A549 (cell line): Measurements from ENCODE around the gene C8B. TPM values are rescaled to one million over a fixed set of nuclear protein-coding genes. Genes with fewer than 3 reads are reported as not detected.

Experiments
- ATAC-seq, 2 experiments: fragments of 200-7000 bp in 1 of 2; fragments of >200 bp in 1 of 2; cut with Nextera tagmentation in 1 of 2; cut with Tn5 transposase in 1 of 2; 3 replicates each; pipeline versions ENCODE4 v1.8.0 to v1.9.1; 2018 to 2020; ENCODE audit warnings: mild to moderate bottlenecking in 1 of 2, moderate library complexity in 1 of 2
- CTCF ChIA-PET: fragments of 300-600 bp; sonication (Branson Sonifier 250); formaldehyde crosslinking; extraction: SDS; loops from one replicate; lab custom pipeline; 2021; ENCODE audit warnings: antibody characterized with exemption, inconsistent platforms; lab: Yijun Ruan, JAX
- POLR2A ChIA-PET: fragments of 350-600 bp; formaldehyde crosslinking; extraction: SDS; loops from one replicate; lab custom pipeline; 2021; ENCODE audit warnings: antibody characterized with exemption, inconsistent platforms; lab: Yijun Ruan, JAX
- DNase-seq, 2 experiments: peaks; one replicate each; pipeline versions ENCODE4 v3.0.0 to v3.0.0-alpha.2; 2011 to 2016; ENCODE audit warnings: low read depth in 1 of 2, low spot score in 1 of 2
- FAIRE-seq: peaks from 2 replicates; lab custom pipeline; 2011; peaks lifted over from hg19 to GRCh38; lab: Jason Lieb, UNC
- H3K27ac ChIP-seq, 2 experiments: fragments of >200 bp; sonication (Bioruptor Twin); formaldehyde crosslinking; 3 replicates each; pipeline ENCODE4 v1.5.1; 2016 to 2017
- H3K4me1 ChIP-seq: fragments of >200 bp; sonication (Bioruptor Twin); formaldehyde crosslinking; 3 replicates; pipeline ENCODE4 v1.6.1; 2016
- H3K4me2 ChIP-seq: fragments of >200 bp; sonication (Bioruptor Twin); formaldehyde crosslinking; 3 replicates; pipeline ENCODE4 v1.6.1; 2016
- H3K4me3 ChIP-seq: fragments of >200 bp; sonication (Bioruptor Twin); formaldehyde crosslinking; 3 replicates; pipeline ENCODE4 v1.5.1; 2016
- H3K9me3 ChIP-seq: fragments of >200 bp; sonication (Bioruptor Twin); formaldehyde crosslinking; 3 replicates; pipeline ENCODE4 v1.6.1; 2016
- BHLHE40 ChIP-seq: IDR thresholded peaks from 2 replicates; pipeline ENCODE4 v1.6.1; 2012; ENCODE audit warnings: low read depth, low read length, inconsistent platforms
- CHD4 ChIP-seq: fragments of 200-600 bp; sonication (generic); IDR thresholded peaks from 2 replicates; pipeline ENCODE4 v1.6.1; 2016; ENCODE audit warnings: antibody characterized with exemption, mild to moderate bottlenecking, borderline replicate concordance
- EHF ChIP-seq: fragments of 250-450 bp; sonication (Bioruptor Pico); IDR thresholded peaks from 2 replicates; pipeline ENCODE4 v1.5.0; 2020; ENCODE audit warnings: mild to moderate bottlenecking
- ESRRA ChIP-seq: fragments of 150-350 bp; IDR thresholded peaks from 2 replicates; pipeline ENCODE4 v1.6.1; 2014; ENCODE audit warnings: mild to moderate bottlenecking, low read length, borderline replicate concordance
- HDAC2 ChIP-seq: fragments of 200-600 bp; sonication (generic); IDR thresholded peaks from 2 replicates; pipeline ENCODE4 v1.6.1; 2016
- JUNB ChIP-seq: fragments of >200 bp; sonication (Bioruptor Twin); formaldehyde crosslinking; IDR thresholded peaks from 2 replicates; pipeline ENCODE4 v1.6.1; 2016
- KDM1A ChIP-seq: fragments of 200-600 bp; sonication (generic); IDR thresholded peaks from 2 replicates; pipeline ENCODE4 v1.6.1; 2016; ENCODE audit warnings: low read depth, mild to moderate bottlenecking
- MYC ChIP-seq: IDR thresholded peaks from 2 replicates; pipeline ENCODE4 v1.6.1; 2012; ENCODE audit warnings: mild to moderate bottlenecking, inconsistent platforms, low read length, improper control_type of control experiment, borderline replicate concordance
- POLR2AphosphoS2 ChIP-seq: conservative IDR thresholded peaks from 2 replicates; pipeline ENCODE4 v1.6.1; 2012; ENCODE audit warnings: low read length, improper control_type of control experiment, inconsistent platforms
- RARB ChIP-seq: fragments of 250-450 bp; sonication (Bioruptor Pico); IDR thresholded peaks from 2 replicates; pipeline ENCODE4 v1.8.0; 2021; ENCODE audit warnings: mild to moderate bottlenecking, moderate library complexity
- TP53 ChIP-seq: fragments of 250-450 bp; sonication (Bioruptor Pico); IDR thresholded peaks from 2 replicates; pipeline ENCODE4 v1.5.0; 2021; ENCODE audit warnings: mild to moderate bottlenecking, moderate library complexity
- ZFP36 ChIP-seq: fragments of 450-650 bp; IDR thresholded peaks from 2 replicates; pipeline ENCODE4 v1.6.1; 2014; ENCODE audit warnings: borderline replicate concordance; ENCODE audit not compliant: partially characterized antibody
- WGBS: methylation state at CpG from one replicate; pipeline ENCODE4 v1.1.6; 2017; ENCODE audit errors: missing lambda C conversion rate; 5-methylcytosine and 5-hydroxymethylcytosine counted together
- polyA plus RNA-seq, 4 experiments: library from polyadenylated mRNA; depleted of rRNA in 3 of 4; stranded (reverse); fragments of >200 nt; fragmentation: RNase III in 1 of 4; extraction: RNeasy Plus Mini Kit Qiagen cat#74134 plus additional on column Dnase treatment in 1 of 4; gene quantifications; 2 replicates in 3 of 4; 3 replicates in 1 of 4; pipeline ENCODE4 v1.2.3, GENCODE V29; 2011 to 2017
- TF ChIP-seq, protein P1 (sequence below): IDR thresholded peaks from 2 replicates; pipeline ENCODE4 v1.6.1; 2012
- TF ChIP-seq, protein P2 (sequence below): fragments of 250-450 bp; sonication (Bioruptor Pico); IDR thresholded peaks from 2 replicates; pipeline ENCODE4 v1.5.0; 2020; ENCODE audit warnings: low read depth, mild to moderate bottlenecking, moderate library complexity
- TF ChIP-seq, protein P3 (sequence below): IDR thresholded peaks from 2 replicates; pipeline ENCODE4 v1.6.1; 2012
- TF ChIP-seq, protein P4 (sequence below): IDR thresholded peaks from 2 replicates; pipeline ENCODE4 v1.6.1; 2012; ENCODE audit warnings: low read depth, borderline replicate concordance
- TF ChIP-seq, protein P5 (sequence below): fragments of 250-450 bp; sonication (Bioruptor Pico); IDR thresholded peaks from 2 replicates; pipeline ENCODE4 v1.5.0; 2021; ENCODE audit warnings: mild to moderate bottlenecking, moderate library complexity, borderline replicate concordance
- TF ChIP-seq, protein P6 (sequence below): fragments of 200-600 bp; sonication (generic); IDR thresholded peaks from 2 replicates; pipeline ENCODE4 v1.6.1; 2016; ENCODE audit warnings: antibody characterized with exemption, mild to moderate bottlenecking, moderate library complexity

C8B gene
- polyA plus RNA-seq, 2 of the 4 experiments (the other 2 are of a cell fraction) = not detected

DNA sequence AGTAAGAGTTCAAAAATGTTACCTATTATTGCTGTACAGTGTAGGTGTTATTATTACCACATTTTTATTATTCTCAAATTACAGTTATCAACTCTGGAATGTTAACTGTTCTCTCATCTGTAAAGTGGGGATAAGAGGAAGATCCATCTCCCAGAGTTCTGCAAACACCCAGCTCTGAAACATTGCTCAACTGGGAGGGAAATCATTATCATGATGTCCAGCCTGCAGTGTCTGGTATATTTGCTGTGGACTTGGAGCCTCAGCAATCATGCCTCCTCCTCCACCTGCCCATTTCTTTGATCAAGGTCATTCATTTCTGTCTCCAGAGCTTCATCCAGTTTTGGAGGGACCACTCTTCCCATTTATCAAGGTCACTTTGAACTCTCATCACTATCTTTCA is 71.8 kb downstream of the C8B start:
- FAIRE-seq (no peak), DNase-seq (no peak), ATAC-seq (no peak)
- TF ChIP-seq, protein P1, sequence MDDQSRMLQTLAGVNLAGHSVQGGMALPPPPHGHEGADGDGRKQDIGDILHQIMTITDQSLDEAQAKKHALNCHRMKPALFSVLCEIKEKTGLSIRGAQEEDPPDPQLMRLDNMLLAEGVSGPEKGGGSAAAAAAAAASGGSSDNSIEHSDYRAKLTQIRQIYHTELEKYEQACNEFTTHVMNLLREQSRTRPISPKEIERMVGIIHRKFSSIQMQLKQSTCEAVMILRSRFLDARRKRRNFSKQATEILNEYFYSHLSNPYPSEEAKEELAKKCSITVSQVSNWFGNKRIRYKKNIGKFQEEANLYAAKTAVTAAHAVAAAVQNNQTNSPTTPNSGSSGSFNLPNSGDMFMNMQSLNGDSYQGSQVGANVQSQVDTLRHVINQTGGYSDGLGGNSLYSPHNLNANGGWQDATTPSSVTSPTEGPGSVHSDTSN = no peak
- no peak for TF ChIP-seq BHLHE40
- TF ChIP-seq, protein P2, sequence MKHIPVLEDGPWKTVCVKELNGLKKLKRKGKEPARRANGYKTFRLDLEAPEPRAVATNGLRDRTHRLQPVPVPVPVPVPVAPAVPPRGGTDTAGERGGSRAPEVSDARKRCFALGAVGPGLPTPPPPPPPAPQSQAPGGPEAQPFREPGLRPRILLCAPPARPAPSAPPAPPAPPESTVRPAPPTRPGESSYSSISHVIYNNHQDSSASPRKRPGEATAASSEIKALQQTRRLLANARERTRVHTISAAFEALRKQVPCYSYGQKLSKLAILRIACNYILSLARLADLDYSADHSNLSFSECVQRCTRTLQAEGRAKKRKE (CRISPR knock-in tag) = no peak
- no peak for TF ChIP-seq MYC
- no peak for TF ChIP-seq EHF
- TF ChIP-seq, protein P3, sequence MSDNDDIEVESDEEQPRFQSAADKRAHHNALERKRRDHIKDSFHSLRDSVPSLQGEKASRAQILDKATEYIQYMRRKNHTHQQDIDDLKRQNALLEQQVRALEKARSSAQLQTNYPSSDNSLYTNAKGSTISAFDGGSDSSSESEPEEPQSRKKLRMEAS = no peak
- TF ChIP-seq, protein P4, sequence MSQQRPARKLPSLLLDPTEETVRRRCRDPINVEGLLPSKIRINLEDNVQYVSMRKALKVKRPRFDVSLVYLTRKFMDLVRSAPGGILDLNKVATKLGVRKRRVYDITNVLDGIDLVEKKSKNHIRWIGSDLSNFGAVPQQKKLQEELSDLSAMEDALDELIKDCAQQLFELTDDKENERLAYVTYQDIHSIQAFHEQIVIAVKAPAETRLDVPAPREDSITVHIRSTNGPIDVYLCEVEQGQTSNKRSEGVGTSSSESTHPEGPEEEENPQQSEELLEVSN = no peak
- TF ChIP-seq ESRRA = no peak
- TF ChIP-seq, protein P5, sequence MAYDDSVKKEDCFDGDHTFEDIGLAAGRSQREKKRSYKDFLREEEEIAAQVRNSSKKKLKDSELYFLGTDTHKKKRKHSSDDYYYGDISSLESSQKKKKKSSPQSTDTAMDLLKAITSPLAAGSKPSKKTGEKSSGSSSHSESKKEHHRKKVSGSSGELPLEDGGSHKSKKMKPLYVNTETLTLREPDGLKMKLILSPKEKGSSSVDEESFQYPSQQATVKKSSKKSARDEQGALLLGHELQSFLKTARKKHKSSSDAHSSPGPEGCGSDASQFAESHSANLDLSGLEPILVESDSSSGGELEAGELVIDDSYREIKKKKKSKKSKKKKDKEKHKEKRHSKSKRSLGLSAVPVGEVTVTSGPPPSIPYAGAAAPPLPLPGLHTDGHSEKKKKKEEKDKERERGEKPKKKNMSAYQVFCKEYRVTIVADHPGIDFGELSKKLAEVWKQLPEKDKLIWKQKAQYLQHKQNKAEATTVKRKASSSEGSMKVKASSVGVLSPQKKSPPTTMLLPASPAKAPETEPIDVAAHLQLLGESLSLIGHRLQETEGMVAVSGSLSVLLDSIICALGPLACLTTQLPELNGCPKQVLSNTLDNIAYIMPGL (CRISPR knock-in tag) = no peak
- TF ChIP-seq RARB (CRISPR knock-in tag) = no peak
- TF ChIP-seq, protein P6, sequence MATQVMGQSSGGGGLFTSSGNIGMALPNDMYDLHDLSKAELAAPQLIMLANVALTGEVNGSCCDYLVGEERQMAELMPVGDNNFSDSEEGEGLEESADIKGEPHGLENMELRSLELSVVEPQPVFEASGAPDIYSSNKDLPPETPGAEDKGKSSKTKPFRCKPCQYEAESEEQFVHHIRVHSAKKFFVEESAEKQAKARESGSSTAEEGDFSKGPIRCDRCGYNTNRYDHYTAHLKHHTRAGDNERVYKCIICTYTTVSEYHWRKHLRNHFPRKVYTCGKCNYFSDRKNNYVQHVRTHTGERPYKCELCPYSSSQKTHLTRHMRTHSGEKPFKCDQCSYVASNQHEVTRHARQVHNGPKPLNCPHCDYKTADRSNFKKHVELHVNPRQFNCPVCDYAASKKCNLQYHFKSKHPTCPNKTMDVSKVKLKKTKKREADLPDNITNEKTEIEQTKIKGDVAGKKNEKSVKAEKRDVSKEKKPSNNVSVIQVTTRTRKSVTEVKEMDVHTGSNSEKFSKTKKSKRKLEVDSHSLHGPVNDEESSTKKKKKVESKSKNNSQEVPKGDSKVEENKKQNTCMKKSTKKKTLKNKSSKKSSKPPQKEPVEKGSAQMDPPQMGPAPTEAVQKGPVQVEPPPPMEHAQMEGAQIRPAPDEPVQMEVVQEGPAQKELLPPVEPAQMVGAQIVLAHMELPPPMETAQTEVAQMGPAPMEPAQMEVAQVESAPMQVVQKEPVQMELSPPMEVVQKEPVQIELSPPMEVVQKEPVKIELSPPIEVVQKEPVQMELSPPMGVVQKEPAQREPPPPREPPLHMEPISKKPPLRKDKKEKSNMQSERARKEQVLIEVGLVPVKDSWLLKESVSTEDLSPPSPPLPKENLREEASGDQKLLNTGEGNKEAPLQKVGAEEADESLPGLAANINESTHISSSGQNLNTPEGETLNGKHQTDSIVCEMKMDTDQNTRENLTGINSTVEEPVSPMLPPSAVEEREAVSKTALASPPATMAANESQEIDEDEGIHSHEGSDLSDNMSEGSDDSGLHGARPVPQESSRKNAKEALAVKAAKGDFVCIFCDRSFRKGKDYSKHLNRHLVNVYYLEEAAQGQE = no peak
- TF ChIP-seq ZFP36 = no peak
- TF ChIP-seq POLR2AphosphoS2 = no peak
- TF ChIP-seq CHD4 = no peak
- TF ChIP-seq TP53 (CRISPR knock-in tag) = no peak
- no peak for TF ChIP-seq KDM1A
- TF ChIP-seq JUNB = no peak
- no peak overlapping the region for H3K4me2 ChIP-seq
- no peaks in the 10 kb centered on the region for H3K9me3 ChIP-seq
- ChIA-PET POLR2A (no interaction called here), CTCF (no interaction called here)
- H3K4me3 ChIP-seq = no peak overlapping the region
- no peak overlapping the region for H3K27ac ChIP-seq
- no peaks in the 10 kb centered on the region for H3K4me1 ChIP-seq

DNA sequence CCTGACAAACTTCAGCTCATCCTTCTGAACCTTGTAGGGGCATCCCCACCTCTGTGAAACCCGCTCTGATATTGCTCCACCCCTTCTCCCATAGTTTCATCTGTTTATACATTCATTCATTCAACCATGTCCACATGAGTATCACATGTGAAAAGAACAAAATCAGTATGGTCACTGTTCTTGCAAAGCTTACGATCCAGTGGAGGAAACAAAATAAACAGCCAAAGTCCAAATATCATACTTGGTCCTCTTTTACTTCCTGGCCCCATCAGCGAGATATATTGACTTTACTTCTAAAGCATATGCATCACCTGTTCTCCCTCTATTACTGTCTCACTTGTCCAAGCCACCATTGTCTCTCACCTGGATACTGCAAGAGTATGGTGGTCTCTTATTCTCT is 75.6 kb downstream of the C8B start:
- H3K9me3 ChIP-seq = no peaks in the 10 kb centered on the region
- no peak overlapping the region for H3K27ac ChIP-seq
- TF ChIP-seq, protein P6 = no peak
- TF ChIP-seq HDAC2 = no peak
- TF ChIP-seq, all 56 proteins: peak for 0
- H3K4me1 ChIP-seq = no peaks in the 10 kb centered on the region
- no peak overlapping the region for H3K4me2 ChIP-seq
- ChIA-PET CTCF (interaction anchor here (1.0 kb wide), 1 partner anchor 25 kb away, joined by 3 read pairs; no protein-coding TSS in a partner anchor), POLR2A (no interaction called here)
- H3K4me3 ChIP-seq = no peak overlapping the region
- whole genome bisulfite sequencing = 9% methylated on average over 3 of the region's 3 CpGs
- FAIRE-seq (no peak), DNase-seq (no peak), ATAC-seq (no peak)
